Fibroblast of pulmonary artery (primary cell): ENCODE results near the gene MBD3L5.
A peak's percentile ranks its signal among the peaks of the same experiment; 100 is the strongest.
"Not testable (repeated sequence)": the region's sequence is repeated elsewhere in the genome, so short reads cannot be mapped to it uniquely, and the experiment has no call there.

ENCODE experiments used
- DNase-seq: peaks from one replicate; pipeline ENCODE4 v3.0.0-alpha.2; 2010; ENCODE audit warnings: low read depth
- H3K4me3 ChIP-seq: replicated peaks from 2 replicates; pipeline ENCODE4 v1.5.1; 2011; ENCODE audit warnings: low read depth, mild to moderate bottlenecking, control low read depth, low read length, moderate library complexity
- CTCF ChIP-seq: IDR thresholded peaks from 2 replicates; pipeline ENCODE4 v1.5.1; 2011; ENCODE audit warnings: mild to moderate bottlenecking, control low read depth, low read length, inconsistent platforms; ENCODE audit errors: missing control alignments

MBD3L5 gene

GRCh38 chr19:7063339-7063738, 33.0 kb downstream of the MBD3L5 start:
- TF ChIP-seq CTCF: no peak
- no peak overlapping the region for H3K4me3 ChIP-seq
- no peak for DNase-seq

DNA sequence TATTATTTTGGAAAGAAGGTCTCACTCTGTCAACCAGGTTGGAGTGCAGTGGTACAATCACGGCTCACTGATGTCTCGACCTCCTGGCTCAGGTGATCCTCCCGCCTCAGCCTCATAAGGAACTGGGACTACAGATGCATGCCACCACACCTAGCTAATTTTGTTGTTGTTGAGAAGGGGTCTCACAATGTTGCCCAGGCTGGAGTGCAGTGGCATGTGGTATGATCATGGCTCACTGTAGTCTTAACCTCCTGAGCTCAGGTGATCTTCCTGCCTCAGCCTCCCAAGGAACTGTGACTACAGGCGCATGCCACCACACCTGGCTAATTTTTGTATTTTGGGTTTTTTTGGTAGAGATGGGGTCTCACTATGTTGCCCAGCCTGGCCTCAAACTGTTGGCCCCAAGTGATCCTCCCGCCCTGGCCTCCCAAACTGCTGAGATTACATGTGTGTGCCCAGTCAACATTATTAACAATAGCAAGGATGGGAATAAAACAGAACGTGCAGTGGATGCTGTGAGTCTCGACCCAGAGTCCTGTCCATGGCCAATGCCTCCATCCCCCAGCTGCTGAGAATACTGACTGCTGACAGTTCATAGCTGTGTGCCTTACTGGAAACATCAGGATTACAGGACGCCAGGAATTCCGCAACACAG, 33.5 kb downstream of the MBD3L5 start:
- H3K4me3 ChIP-seq: no peak overlapping the region
- no peak for TF ChIP-seq CTCF
- no peak for DNase-seq

- peak; percentile 36 for TF ChIP-seq CTCF
- H3K4me3 ChIP-seq: not testable (repeated sequence)
- DNase-seq: peak; percentile 42
These were observed 36.7 kb downstream of the MBD3L5 start for GRCh38 chr19:7067122-7067521.

DNA sequence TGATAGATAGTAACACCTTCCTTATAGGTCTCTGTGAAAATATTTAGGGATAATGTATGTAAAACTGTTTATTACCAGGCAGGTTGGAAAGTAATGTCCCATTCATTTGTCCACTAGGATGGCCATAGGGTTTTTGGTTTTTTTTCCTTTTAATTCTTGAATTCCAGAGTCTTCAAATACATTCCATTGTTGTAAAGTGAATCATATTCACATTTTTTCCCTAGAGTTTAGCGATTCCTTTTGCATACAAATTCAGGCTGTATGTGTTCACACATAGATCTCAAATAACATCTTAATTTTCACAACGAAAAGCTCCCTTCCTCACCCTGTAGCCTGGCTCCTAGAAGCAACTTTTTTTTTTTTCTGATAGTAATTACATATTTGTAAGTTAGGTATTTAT, 37.3 kb downstream of the MBD3L5 start:
- no peak for DNase-seq
- no peak for TF ChIP-seq CTCF
- no peak overlapping the region for H3K4me3 ChIP-seq

DNA sequence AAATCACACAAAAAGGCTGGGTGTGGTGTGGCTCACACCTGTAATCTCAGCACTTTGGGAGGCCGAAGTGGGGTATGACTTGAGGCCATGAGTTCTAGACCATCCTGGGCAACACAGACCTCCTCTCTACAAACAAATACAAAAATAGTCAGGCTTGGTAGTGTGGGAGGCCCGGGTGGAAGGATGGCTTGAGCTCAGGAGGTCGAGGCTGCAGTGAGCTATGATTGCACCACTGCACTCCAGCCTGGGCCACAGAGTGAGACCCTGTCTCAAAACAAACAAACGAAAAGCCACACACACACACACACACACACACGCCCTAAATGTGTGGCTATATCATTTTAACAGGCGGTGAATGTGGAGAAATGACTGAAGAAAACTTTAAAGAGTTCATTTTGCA, 38.2 kb downstream of the MBD3L5 start:
- no peak for TF ChIP-seq CTCF
- DNase-seq: no peak
- H3K4me3 ChIP-seq: peak overlapping the region; percentile 30

DNA sequence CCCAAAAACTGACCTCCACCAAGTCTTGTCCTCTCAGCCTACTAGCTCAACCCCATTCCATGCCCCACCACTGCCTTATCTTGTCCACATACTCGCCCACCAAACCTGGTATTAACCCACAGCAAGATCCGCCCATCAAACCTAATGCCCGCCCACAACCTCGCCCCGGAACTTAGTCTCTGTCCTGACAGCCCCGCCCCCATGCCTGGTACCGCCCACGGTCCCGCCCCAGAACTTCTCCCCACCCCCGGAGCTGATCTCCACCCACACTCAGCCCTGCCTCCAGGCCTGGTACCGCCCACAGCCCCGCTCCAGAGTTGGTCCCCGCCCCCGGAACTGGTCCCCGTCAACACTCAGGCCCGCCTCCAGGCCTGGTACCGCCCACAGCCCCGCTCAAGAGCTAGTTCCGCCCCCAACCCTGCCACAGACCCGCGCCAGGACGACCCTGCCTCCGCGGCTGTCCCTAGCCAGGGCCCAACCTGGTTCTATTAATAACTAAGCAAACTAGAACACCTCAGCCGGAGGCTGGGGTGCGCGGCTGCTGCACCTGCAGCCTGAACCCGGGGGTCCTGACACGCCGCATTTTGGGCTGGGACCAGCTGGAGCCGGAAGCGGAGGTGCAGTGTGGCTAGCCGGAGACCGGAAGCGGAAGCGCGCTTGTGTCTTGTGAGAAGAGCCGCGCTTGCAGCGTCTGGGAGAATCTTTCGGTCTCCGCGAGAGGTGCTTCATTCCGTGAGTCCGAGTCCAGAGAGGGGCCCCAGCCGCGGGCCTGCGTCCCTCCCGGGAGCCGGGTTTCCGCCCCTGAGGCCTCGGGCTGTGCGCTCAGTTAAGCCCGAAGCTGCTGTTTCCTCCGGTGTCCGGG, 38.9 kb downstream of the MBD3L5 start, which contains the start of gene ZNF557:
TSS of gene ZNF557 (plus strand) at position 662 of the 862 bp plus-strand sequence. CDS start 5,372 bp downstream, outside the sequence.
- DNase-seq: peak; percentile 98
- no peak for TF ChIP-seq CTCF
- H3K4me3 ChIP-seq: peak within 1 kb of the TSS; percentile 97
